HL-60 (cell line): ENCODE data around the gene NCS1.

Experiments used
- CTCF ChIP-seq: IDR thresholded peaks from one replicate; pipeline ENCODE4 v1.5.1; 2011; ENCODE audit warnings: low read length, control low read depth, inconsistent platforms; ENCODE audit not compliant: insufficient read depth
- POLR2AphosphoS5 ChIP-seq: IDR thresholded peaks from 2 replicates; pipeline ENCODE4 v1.6.1; 2012; ENCODE audit warnings: low read depth

GRCh38 chr9:130260816-130261765, 88.9 kb downstream of the NCS1 start:
- TF ChIP-seq CTCF (no peak), POLR2AphosphoS5 (no peak)
